BJ (cell line): ENCODE measurements around the gene POGZ. TPM values are rescaled to one million over a fixed set of nuclear protein-coding genes. Genes with fewer than 3 reads are reported as not detected.

ENCODE experiments used
- CTCF ChIA-PET: fragments of 350-600 bp; formaldehyde crosslinking; extraction: SDS; loops from one replicate; lab custom pipeline; 2021; ENCODE audit warnings: antibody characterized with exemption, inconsistent platforms; lab: Yijun Ruan, JAX
- POLR2A ChIA-PET: fragments of 300-600 bp; sonication (Branson Sonifier 250); formaldehyde crosslinking; extraction: SDS; loops from one replicate; lab custom pipeline; 2021; ENCODE audit warnings: antibody characterized with exemption; lab: Charles Lee
- DNase-seq: peaks from one replicate; pipeline ENCODE4 v3.0.0-alpha.2; 2011; ENCODE audit warnings: low read depth
- H3K27me3 ChIP-seq: 2 replicates; pipeline ENCODE4 v1.6.0; 2011; ENCODE audit warnings: low read length; ENCODE audit not compliant: control insufficient read depth, insufficient read depth
- H3K36me3 ChIP-seq: 2 replicates; pipeline ENCODE4 v1.5.1; 2011; ENCODE audit warnings: low read length; ENCODE audit not compliant: control insufficient read depth, insufficient read depth
- H3K4me3 ChIP-seq: 2 replicates; pipeline ENCODE4 v1.5.1; 2011; ENCODE audit warnings: low read depth, mild to moderate bottlenecking, control low read depth, low read length
- CTCF ChIP-seq: IDR thresholded peaks from 2 replicates; pipeline ENCODE4 v1.5.1; 2011; ENCODE audit warnings: low read depth, mild to moderate bottlenecking, control low read depth, inconsistent platforms, low read length, moderate library complexity; ENCODE audit not compliant: insufficient read depth
- polyA plus RNA-seq: library from polyadenylated mRNA; depleted of rRNA; stranded (reverse); fragments of >200 nt; gene quantifications from 2 replicates; pipeline ENCODE4 v1.2.3, GENCODE V29; 2011

The POGZ gene
- polyA plus RNA-seq, 1 experiment, result 37.1 TPM

- peak overlapping the region; percentile 43 for H3K4me3 ChIP-seq
- CTCF ChIA-PET, result interaction anchor here (1.7 kb wide), 1 partner anchor 62 kb away, joined by 4 read pairs; no protein-coding TSS in a partner anchor
- no peaks in the 10 kb centered on the region for H3K36me3 ChIP-seq
- no peak for DNase-seq
- POLR2A ChIA-PET, result no interaction called here
- H3K27me3 ChIP-seq, result no peaks in the 10 kb centered on the region
- no peak for TF ChIP-seq CTCF
These were observed 13.8 kb upstream of the POGZ start for GRCh38 chr1:151472856-151473731.

- ChIA-PET CTCF (interaction anchor here (0.6 kb wide), 1 partner anchor 37 kb away, joined by 3 read pairs; no protein-coding TSS in a partner anchor), POLR2A (no interaction called here)
- H3K27me3 ChIP-seq, result peaks cover 4% of the 10 kb centered on the region; the same call in 1 of the 2 replicates
- DNase-seq, result no peak
- H3K4me3 ChIP-seq, result no peak overlapping the region
- no peaks in the 10 kb centered on the region for H3K36me3 ChIP-seq
- no peak for TF ChIP-seq CTCF
These were observed 5.7 kb upstream of the POGZ start for GRCh38 chr1:151465026-151465425.

GRCh38 chr1:151461694-151462093 is 2.4 kb upstream of the POGZ start:
- peaks cover 4% of the 10 kb centered on the region; the same call in 1 of the 2 replicates for H3K27me3 ChIP-seq
- POLR2A ChIA-PET, result no interaction called here
- H3K36me3 ChIP-seq, result no peaks in the 10 kb centered on the region; the same call in 1 of the 2 replicates
- no peak for TF ChIP-seq CTCF
- CTCF ChIA-PET, result no interaction called here
- no peak for DNase-seq
- H3K4me3 ChIP-seq, result no peak overlapping the region

- ChIA-PET CTCF (interaction anchor here (1.0 kb wide), 1 partner anchor 77 kb away, joined by 3 read pairs; no protein-coding TSS in a partner anchor), POLR2A (interaction anchor here (0.7 kb wide), 1 partner anchor 82 kb away, joined by 4 read pairs; no protein-coding TSS in a partner anchor)
- DNase-seq, result no peak
- no peaks in the 10 kb centered on the region; the same call in 1 of the 2 replicates for H3K27me3 ChIP-seq
- no peaks in the 10 kb centered on the region; the same call in 1 of the 2 replicates for H3K36me3 ChIP-seq
- no peak for TF ChIP-seq CTCF
- H3K4me3 ChIP-seq, result peak overlapping the region; percentile 76
These were observed 428 bp downstream of the POGZ start for GRCh38 chr1:151458802-151459330.
